Sciatic nerve (tissue), 2 donors: ENCODE measurements around the gene SLC30A5. TPM values are rescaled to one million over a fixed set of nuclear protein-coding genes. Genes with fewer than 3 reads are reported as not detected.

Source experiments
- ATAC-seq: fragments of 200-7000 bp; cut with Tn5 transposase; one replicate; pipeline ENCODE4 v1.9.1; 2020; ENCODE audit warnings: mild to moderate bottlenecking, moderate library complexity
- DNase-seq: peaks from one replicate; pipeline ENCODE4 v3.0.0-alpha.2; 2020; ENCODE audit warnings: low spot score
- intact Hi-C: fragments of 100-400 bp; cut with DNase I; formaldehyde crosslinking; loops from one replicate; pipeline ENCODE4 v1.14.2; 2022
- total RNA-seq: library from RNA; stranded (reverse); fragmentation: NEBNext Ultra II Directional; extraction: Animal tissue kit (Norgen Biotek cat#: 25700); gene quantifications from one replicate; pipeline ENCODE4 v1.2.1, GENCODE V29; 2021
- donor health status: DM: no; HTN: no; CAD: no.
- donor health status: DM: no; HTN: no; CAD: no.

Gene SLC30A5
- total RNA-seq, 1 donor from 2014 or later = 41.2 TPM

- intact Hi-C loops = no loop called here
- ATAC-seq = no peak
- no peak for DNase-seq
Observed at GRCh38 chr5:69152731-69153130, 58.9 kb downstream of the SLC30A5 start.

- intact Hi-C loops = no loop called here
- ATAC-seq (no peak), DNase-seq (no peak)
Observed at GRCh38 chr5:69156456-69156855, 62.6 kb downstream of the SLC30A5 start.

GRCh38 chr5:69158039-69158438, 64.2 kb downstream of the SLC30A5 start:
- DNase-seq = no peak
- intact Hi-C loops = no loop called here
- ATAC-seq = no peak

- DNase-seq (no peak), ATAC-seq (no peak)
- intact Hi-C loops = no loop called here
Observed at GRCh38 chr5:69160651-69161050, 66.8 kb downstream of the SLC30A5 start.

- intact Hi-C loops = loop anchor here (1.0 kb wide), 1 partner anchor 21 kb away; no protein-coding TSS in a partner anchor
- ATAC-seq (peak; percentile 100), DNase-seq (peak; percentile 99)
Observed at GRCh38 chr5:69166686-69167492, 73.1 kb downstream of the SLC30A5 start, which contains the start of gene CCNB1. Gene CCNB1 (plus strand): TSS chr5:69167150. CDS start chr5:69167263, 113 bp downstream.

- DNase-seq (no peak), ATAC-seq (no peak)
- intact Hi-C loops = no loop called here
Observed at GRCh38 chr5:69167493-69167855, 73.7 kb downstream of the SLC30A5 start.

GRCh38 chr5:69167929-69168328, 74.1 kb downstream of the SLC30A5 start:
- intact Hi-C loops = no loop called here
- no peak for DNase-seq
- ATAC-seq = no peak

GRCh38 chr5:69170495-69170894, 76.7 kb downstream of the SLC30A5 start:
- ATAC-seq = no peak
- no peak for DNase-seq
- intact Hi-C loops = no loop called here

GRCh38 chr5:69170969-69171368, 77.2 kb downstream of the SLC30A5 start:
- ATAC-seq (no peak), DNase-seq (no peak)
- intact Hi-C loops = no loop called here

Other genes starting within 250 kb of the SLC30A5 start
- gene CCNB1, start 73.1 kb downstream of the SLC30A5 start, total RNA-seq = 3.3 TPM
- gene CENPH, start 95.6 kb downstream of the SLC30A5 start, total RNA-seq = 2.5 TPM
- gene CDK7, start 140.9 kb downstream of the SLC30A5 start, total RNA-seq = 16.7 TPM
- gene CCDC125, start 238.8 kb downstream of the SLC30A5 start, total RNA-seq = 7.5 TPM